K562 (cell line): ENCODE results near the gene LGALS8. TPM values are rescaled to one million over a fixed set of nuclear protein-coding genes. Genes with fewer than 3 reads are reported as not detected.

ENCODE experiments used
- ATAC-seq: fragments of 200-7000 bp; cut with Tn5 transposase; 3 replicates; pipeline ENCODE4 v1.9.1; 2020; ENCODE audit warnings: moderate library complexity
- BruUV-seq: library from RNA; stranded (reverse); fragments of 400-500 nt; replicated peaks from 2 replicates; lab custom pipeline; 2021; lab: Mats Ljungman, UMichigan
- CTCF ChIA-PET: fragments of 300-600 bp; formaldehyde crosslinking; extraction: SDS; loops from one replicate; lab custom pipeline; 2021; ENCODE audit warnings: low intra/inter-chr PET ratio; lab: Yijun Ruan, JAX
- POLR2A ChIA-PET: fragments of 300-600, 350-650 bp; sonication (Branson Sonifier 250); formaldehyde crosslinking; extraction: SDS; loops from one replicate; lab custom pipeline; 2021; ENCODE audit warnings: antibody characterized with exemption, inconsistent platforms; lab: Yijun Ruan, JAX
- DNase-seq, 4 experiments: peaks; one replicate each; pipeline versions ENCODE4 v3.0.0 to v3.0.0-alpha.2; 2011 to 2018; ENCODE audit warnings: low spot score in 3 of 4, mixed read lengths in 3 of 4; ENCODE audit errors: extremely low read depth in 1 of 4
- FAIRE-seq: peaks from 2 replicates; lab custom pipeline; 2011; peaks lifted over from hg19 to GRCh38; lab: Jason Lieb, UNC
- H2AFZ ChIP-seq: 2 replicates; pipeline ENCODE4 v1.6.0; 2011; ENCODE audit warnings: low read depth, low read length, control low read depth, inconsistent platforms
- H3K27ac ChIP-seq: fragments of 200-600 bp; 3 replicates; pipeline ENCODE4 v1.8.0; 2011; ENCODE audit warnings: low read depth, mild to moderate bottlenecking, control low read depth, inconsistent platforms, low read length, moderate library complexity, mixed read lengths; ENCODE audit errors: extremely low read depth
- H3K27me3 ChIP-seq, 2 experiments: fragments of 300-600 bp in 1 of 2; 2 replicates in 1 of 2; 3 replicates in 1 of 2; pipeline versions ENCODE4 v1.6.0 to v1.8.0; 2011; ENCODE audit warnings: inconsistent platforms in 2 of 2, low read length in 2 of 2, mild to moderate bottlenecking in 1 of 2, mixed read lengths in 1 of 2, moderate library complexity in 1 of 2; ENCODE audit not compliant: control insufficient read depth in 2 of 2, insufficient read depth in 2 of 2
- H3K36me3 ChIP-seq: fragments of 300-600 bp; 3 replicates; pipeline ENCODE4 v1.8.0; 2011; ENCODE audit warnings: mild to moderate bottlenecking, low read length, inconsistent platforms; ENCODE audit not compliant: control insufficient read depth, insufficient read depth
- H3K4me1 ChIP-seq, 2 experiments: fragments of 200-600 bp in 1 of 2; replicated peaks in 1 of 2; 2 replicates in 1 of 2; 3 replicates in 1 of 2; pipeline versions ENCODE4 v1.5.1 to v1.8.0; 2011; ENCODE audit warnings: inconsistent platforms in 2 of 2, low read length in 2 of 2, mild to moderate bottlenecking in 1 of 2, mixed read lengths in 1 of 2, moderate library complexity in 1 of 2; ENCODE audit not compliant: control insufficient read depth in 2 of 2, insufficient read depth in 2 of 2
- H3K4me2 ChIP-seq: 2 replicates; pipeline ENCODE4 v1.6.1; 2011; ENCODE audit warnings: low read length, control low read depth, inconsistent platforms, mixed read lengths; ENCODE audit not compliant: insufficient read depth
- H3K4me3 ChIP-seq: fragments of 200-600 bp; sonication (generic), shearing (Covaris generic); 2 replicates; pipeline ENCODE4 v1.5.1; 2016; ENCODE audit warnings: control low read depth, inconsistent platforms
- H3K79me2 ChIP-seq: fragments of 200-600 bp; 3 replicates; pipeline ENCODE4 v1.8.0; 2011; ENCODE audit warnings: low read length, inconsistent platforms; ENCODE audit not compliant: control insufficient read depth, insufficient read depth
- H3K9ac ChIP-seq, 2 experiments: 2 replicates each; pipeline versions ENCODE4 v1.6.0 to v1.6.1; 2011; ENCODE audit warnings: low read depth in 2 of 2, low read length in 2 of 2, control low read depth in 1 of 2, inconsistent platforms in 1 of 2, mild to moderate bottlenecking in 1 of 2, mixed read lengths in 1 of 2; ENCODE audit not compliant: insufficient read depth in 1 of 2
- H3K9me1 ChIP-seq: one replicate; pipeline ENCODE4 v1.6.0; 2011; ENCODE audit warnings: inconsistent platforms, mild to moderate bottlenecking, low read length, moderate library complexity; ENCODE audit not compliant: control insufficient read depth, insufficient read depth
- H3K9me3 ChIP-seq: replicated peaks from 2 replicates; pipeline ENCODE4 v1.5.1; 2011; ENCODE audit warnings: low read depth, low read length, inconsistent platforms; ENCODE audit not compliant: control insufficient read depth, insufficient read depth
- H4K20me1 ChIP-seq: replicated peaks from 2 replicates; pipeline ENCODE4 v1.6.1; 2011; ENCODE audit warnings: low read length, inconsistent platforms, mixed read lengths; ENCODE audit not compliant: control insufficient read depth, insufficient read depth
- ARNT ChIP-seq, 2 experiments: fragments of 450-650 bp; IDR thresholded peaks; 2 replicates each; pipeline ENCODE4 v1.6.1; 2016; ENCODE audit warnings: mild to moderate bottlenecking in 1 of 2
- BCOR ChIP-seq: fragments of 450-650 bp; IDR thresholded peaks from 2 replicates; pipeline ENCODE4 v1.6.1; 2016
- CBX1 ChIP-seq: sonication (generic); IDR thresholded peaks from 2 replicates; pipeline ENCODE4 v1.6.1; 2016; ENCODE audit warnings: antibody characterized with exemption, low read depth, mild to moderate bottlenecking
- GABPB1 ChIP-seq: sonication (generic); formaldehyde crosslinking; IDR thresholded peaks from 2 replicates; pipeline ENCODE4 v1.8.0; 2022; ENCODE audit warnings: mild to moderate bottlenecking, missing genetic modification reagents
- KDM1A ChIP-seq, 2 experiments: fragments of 450-650 bp; IDR thresholded peaks; 2 replicates each; pipeline ENCODE4 v1.6.1; 2016; ENCODE audit warnings: mild to moderate bottlenecking in 2 of 2
- LARP7 ChIP-seq: fragments of 450-650 bp; IDR thresholded peaks from 2 replicates; pipeline ENCODE4 v1.6.1; 2016
- MECOM ChIP-seq: fragments of 250-450 bp; sonication (Bioruptor Pico); IDR thresholded peaks from 2 replicates; pipeline ENCODE4 v1.8.0; 2022; ENCODE audit warnings: inconsistent platforms
- MIER1 ChIP-seq: fragments of 450-650 bp; IDR thresholded peaks from 2 replicates; pipeline ENCODE4 v1.6.1; 2016; ENCODE audit warnings: antibody characterized with exemption, mild to moderate bottlenecking, low read depth
- NKRF ChIP-seq: fragments of 450-650 bp; IDR thresholded peaks from 2 replicates; pipeline ENCODE4 v1.6.1; 2016; ENCODE audit warnings: borderline replicate concordance
- PATZ1 ChIP-seq: fragments of 250-450 bp; sonication (Bioruptor Pico); IDR thresholded peaks from 2 replicates; pipeline ENCODE4 v1.5.0; 2020; ENCODE audit warnings: mild to moderate bottlenecking, borderline replicate concordance
- RBM25 ChIP-seq: fragments of 200-400 bp; formaldehyde crosslinking; IDR thresholded peaks from 2 replicates; pipeline ENCODE4 v1.6.1; 2018; ENCODE audit warnings: low read length, low read depth, moderate library complexity; ENCODE audit not compliant: severe bottlenecking
- RCOR1 ChIP-seq, 2 experiments: IDR thresholded peaks; 2 replicates each; pipeline ENCODE4 v1.6.1; 2012; ENCODE audit warnings: low read depth in 2 of 2, low read length in 2 of 2, borderline replicate concordance in 1 of 2, improper control_type of control experiment in 1 of 2
- SMARCA5 ChIP-seq: fragments of 450-650 bp; IDR thresholded peaks from 2 replicates; pipeline ENCODE4 v1.6.1; 2016
- THRAP3 ChIP-seq: fragments of 450-650 bp; IDR thresholded peaks from 2 replicates; pipeline ENCODE4 v1.6.1; 2016; ENCODE audit warnings: mild to moderate bottlenecking, inconsistent platforms, borderline replicate concordance
- ZBTB5 ChIP-seq: fragments of 450-650 bp; IDR thresholded peaks from 2 replicates; pipeline ENCODE4 v1.6.1; 2017; ENCODE audit warnings: antibody characterized with exemption
- ZC3H8 ChIP-seq: fragments of 450-650 bp; IDR thresholded peaks from 2 replicates; pipeline ENCODE4 v1.6.1; 2017
- ZKSCAN8 ChIP-seq: fragments of 200-800 bp; sonication (Bioruptor generic); IDR thresholded peaks from 2 replicates; pipeline ENCODE4 v1.6.1; 2016; ENCODE audit warnings: missing genetic modification characterization, missing compliant biosample characterization
- ZNF124 ChIP-seq: sonication (generic); formaldehyde crosslinking; IDR thresholded peaks from 2 replicates; pipeline ENCODE4 v1.8.1; 2022; ENCODE audit warnings: missing genetic modification reagents
- ZNF79 ChIP-seq: fragments of 250-450 bp; sonication (Bioruptor Pico); IDR thresholded peaks from 2 replicates; pipeline ENCODE4 v1.4.0; 2020; ENCODE audit warnings: low read depth, mild to moderate bottlenecking, moderate library complexity
- WGBS: fragments of 100-300 bp; shearing (Covaris generic); methylation state at CpG from one replicate; pipeline ENCODE4 v1.1.6; 2016; ENCODE audit warnings: low coverage, mixed read lengths; ENCODE audit not compliant: insufficient coverage; ENCODE audit errors: missing lambda C conversion rate; 5-methylcytosine and 5-hydroxymethylcytosine counted together
- in situ Hi-C: fragments of 300-500 bp; cut with MboI; formaldehyde crosslinking; loops from 4 replicates; pipeline ENCODE4 v1.15.0; 2018; ENCODE audit warnings: inconsistent platforms, mixed read lengths
- intact Hi-C: fragments of 100-400 bp; cut with micrococcal nuclease; formaldehyde crosslinking; loops from 2 replicates; pipeline ENCODE4 v1.14.2; 2022
- polyA plus RNA-seq, 8 experiments: library from polyadenylated mRNA; depleted of rRNA in 4 of 8; stranded (reverse) in 5 of 8; unstranded in 3 of 8; fragments of >200 nt; fragmentation: Nextera tagmentation in 2 of 8; fragmentation: Illumina TruSeq in 1 of 8; extraction: Ambion mirVana in 2 of 8; extraction: Trizol in 1 of 8; gene quantifications; 2 replicates each; pipeline versions ENCODE4 v1.2.1 to v1.2.3, GENCODE V29; 2011 to 2014; ENCODE audit warnings: inconsistent platforms in 1 of 8, missing spikeins in 1 of 8
- total RNA-seq, 7 experiments: library from RNA; depleted of rRNA in 6 of 7; stranded (reverse); fragments of >200 nt in 6 of 7; fragmentation: Illumina TruSeq in 2 of 7; extraction: Trizol in 2 of 7; gene quantifications; 2 replicates each; pipeline versions ENCODE4 v1.2.1 to v1.2.3, GENCODE V29; 2011 to 2021; ENCODE audit warnings: low replicate concordance in 1 of 7

LGALS8 gene
- total and polyA plus RNA-seq, 9 of the 15 experiments (the other 6 are each of a cell fraction or from before 2014, with no cell fraction given), result 57.4 to 87.7 (median 70.3) TPM

- H3K27ac ChIP-seq, result no peak overlapping the region; the same call in 2 of the 3 replicates
- H3K4me3 ChIP-seq, result no peak overlapping the region
- in situ Hi-C loops, result no loop called here
- intact Hi-C loops, result no loop called here
- CTCF ChIA-PET, result no interaction called here
- H4K20me1 ChIP-seq, result no peaks in the 10 kb centered on the region
- no peak overlapping the region for H3K9ac ChIP-seq
- POLR2A ChIA-PET, result interaction anchor here (0.6 to 0.9 kb wide), 4 partner anchors 16 to 395 kb away, joined by 3 to 4 read pairs (median 3); no protein-coding TSS in a partner anchor
- peaks cover 5 to 6% of the 10 kb centered on the region in 2 experiments; a peak in 3 of 5 replicates for H3K4me1 ChIP-seq
- BruUV-seq, result no TSS peak
- FAIRE-seq, result peak; percentile 69
- peak overlapping the region; percentile 68; the same call in 1 of the 2 replicates for H3K4me2 ChIP-seq
- no peak for ATAC-seq
- WGBS, result 25% methylated on average over 2 of the region's 2 CpGs
- no peak for DNase-seq
- no peaks in the 10 kb centered on the region for H3K79me2 ChIP-seq
- no peaks in the 10 kb centered on the region for H3K9me3 ChIP-seq
- peak overlapping the region; percentile 94 for H2AFZ ChIP-seq
- H3K36me3 ChIP-seq, result no peaks in the 10 kb centered on the region
- H3K27me3 ChIP-seq, result no peaks in the 10 kb centered on the region
- no peaks in the 10 kb centered on the region for H3K9me1 ChIP-seq
- TF ChIP-seq SMARCA5, result peak; percentile 54; the same call in 1 of the 2 replicates
- TF ChIP-seq BCOR, result peak; percentile 92
- no peak for TF ChIP-seq PATZ1 (CRISPR knock-in tag)
- no peak for TF ChIP-seq GABPB1
- no peak for TF ChIP-seq ZKSCAN8 (CRISPR knock-in tag)
- TF ChIP-seq LARP7, result peak; percentile 83; the same call in 1 of the 2 replicates
- peak; percentile 86 for TF ChIP-seq RBM25
- TF ChIP-seq NKRF, result 0 out of 2 replicates have a peak, but pooled peaks have one; percentile 29
- peak; percentile 50; the same call in 1 of the 2 replicates for TF ChIP-seq ZNF79 (CRISPR knock-in tag)
- 0 out of 2 replicates have a peak, but pooled peaks have one; percentile 57 for TF ChIP-seq ZBTB5
- TF ChIP-seq RCOR1 (IDR thresholded peaks at IDR 0.05; ENCODE audit: borderline replicate concordance in 1 of 2, low read depth in 2 of 2, low read length in 2 of 2), result peak in 1 of 2 experiments; percentile 46; a peak in 1 of 4 replicates
- 0 out of 2 replicates have a peak, but pooled peaks have one; percentile 70 for TF ChIP-seq ZC3H8
- 0 out of 2 replicates have a peak, but pooled peaks have one; percentile 34 for TF ChIP-seq MECOM (CRISPR knock-in tag)
- peak; percentile 49; the same call in 1 of the 2 replicates for TF ChIP-seq CBX1
- TF ChIP-seq MIER1, result 0 out of 2 replicates have a peak, but pooled peaks have one; percentile 46
- 0 out of 4 replicates have a peak, but pooled peaks of 1 of the 2 experiments have one; percentile 35 for TF ChIP-seq ARNT (IDR thresholded peaks at IDR 0.05)
- peak; percentile 63 to 73 for TF ChIP-seq KDM1A (IDR thresholded peaks at IDR 0.05)
- TF ChIP-seq THRAP3, result peak; percentile 83; the same call in 1 of the 2 replicates
- TF ChIP-seq ZNF124, result no peak
Observed at GRCh38 chr1:236502579-236502971, 21.2 kb upstream of the LGALS8 start.
